ENCODE results near the gene TXNDC17.

Gene TXNDC17

GRCh38 chr17:6667516-6667915 is 26.7 kb downstream of the TXNDC17 start:
- H3K9me3 Mint-ChIP-seq: no peaks in the 10 kb centered on the region
- H3K4me1 Mint-ChIP-seq: peaks cover 26% of the 10 kb centered on the region
- no peak overlapping the region for H3K27ac Mint-ChIP-seq
- ATAC-seq (peak; percentile 63), DNase-seq (no peak)
- H3K4me3 Mint-ChIP-seq: no peak overlapping the region
- H3K27me3 Mint-ChIP-seq: no peaks in the 10 kb centered on the region

GRCh38 chr17:6668219-6668618 is 27.4 kb downstream of the TXNDC17 start:
- DNase-seq: no peak
- no peak for ATAC-seq
- Mint-ChIP-seq H3K9me3 (no peaks in the 10 kb centered on the region), H3K27me3 (no peaks in the 10 kb centered on the region), H3K27ac (no peak overlapping the region), H3K4me3 (no peak overlapping the region), H3K4me1 (peaks cover 26% of the 10 kb centered on the region)

GRCh38 chr17:6668727-6669425 is 28.0 kb downstream of the TXNDC17 start:
- H3K4me1 Mint-ChIP-seq: peaks cover 26% of the 10 kb centered on the region
- no peak overlapping the region for H3K4me3 Mint-ChIP-seq
- ATAC-seq (no peak), DNase-seq (no peak)
- no peak overlapping the region for H3K27ac Mint-ChIP-seq
- no peaks in the 10 kb centered on the region for H3K9me3 Mint-ChIP-seq
- no peaks in the 10 kb centered on the region for H3K27me3 Mint-ChIP-seq

- no peak overlapping the region for H3K4me3 Mint-ChIP-seq
- no peaks in the 10 kb centered on the region for H3K9me3 Mint-ChIP-seq
- H3K27ac Mint-ChIP-seq: no peak overlapping the region
- peaks cover 26% of the 10 kb centered on the region for H3K4me1 Mint-ChIP-seq
- H3K27me3 Mint-ChIP-seq: no peaks in the 10 kb centered on the region
- DNase-seq (no peak), ATAC-seq (no peak)
Measured at GRCh38 chr17:6669479-6670212, 28.8 kb downstream of the TXNDC17 start.

- H3K9me3 Mint-ChIP-seq: no peaks in the 10 kb centered on the region
- H3K27me3 Mint-ChIP-seq: no peaks in the 10 kb centered on the region
- DNase-seq (no peak), ATAC-seq (no peak)
- no peak overlapping the region for H3K27ac Mint-ChIP-seq
- peaks cover 26% of the 10 kb centered on the region for H3K4me1 Mint-ChIP-seq
- H3K4me3 Mint-ChIP-seq: no peak overlapping the region
Measured at GRCh38 chr17:6670571-6670970, 29.7 kb downstream of the TXNDC17 start.

- Mint-ChIP-seq H3K4me1 (peaks cover 25% of the 10 kb centered on the region), H3K9me3 (no peaks in the 10 kb centered on the region), H3K27ac (no peak overlapping the region), H3K4me3 (no peak overlapping the region), H3K27me3 (no peaks in the 10 kb centered on the region)
- ATAC-seq (no peak), DNase-seq (no peak)
Measured at GRCh38 chr17:6670999-6671398, 30.1 kb downstream of the TXNDC17 start.

GRCh38 chr17:6671431-6671830 is 30.6 kb downstream of the TXNDC17 start:
- Mint-ChIP-seq H3K4me3 (no peak overlapping the region), H3K9me3 (no peaks in the 10 kb centered on the region), H3K27me3 (peaks cover under 1% of the 10 kb centered on the region), H3K4me1 (peaks cover 21% of the 10 kb centered on the region), H3K27ac (no peak overlapping the region)
- no peak for DNase-seq
- no peak for ATAC-seq

GRCh38 chr17:6674586-6674985 is 33.7 kb downstream of the TXNDC17 start:
- ATAC-seq (no peak), DNase-seq (no peak)
- H3K27ac Mint-ChIP-seq: no peak overlapping the region
- H3K4me3 Mint-ChIP-seq: no peak overlapping the region
- peaks cover 29% of the 10 kb centered on the region for H3K27me3 Mint-ChIP-seq
- H3K9me3 Mint-ChIP-seq: no peaks in the 10 kb centered on the region
- H3K4me1 Mint-ChIP-seq: peaks cover 19% of the 10 kb centered on the region

GRCh38 chr17:6675201-6675825 is 34.5 kb downstream of the TXNDC17 start:
- Mint-ChIP-seq H3K4me3 (no peak overlapping the region), H3K27ac (no peak overlapping the region), H3K9me3 (no peaks in the 10 kb centered on the region), H3K4me1 (peaks cover 19% of the 10 kb centered on the region), H3K27me3 (peaks cover 35% of the 10 kb centered on the region)
- DNase-seq (no peak), ATAC-seq (no peak)

GRCh38 chr17:6676802-6677157 is 35.9 kb downstream of the TXNDC17 start:
- no peak overlapping the region for H3K4me3 Mint-ChIP-seq
- H3K9me3 Mint-ChIP-seq: no peaks in the 10 kb centered on the region
- DNase-seq (no peak), ATAC-seq (no peak)
- H3K27me3 Mint-ChIP-seq: peaks cover 50% of the 10 kb centered on the region
- H3K4me1 Mint-ChIP-seq: peaks cover 19% of the 10 kb centered on the region
- H3K27ac Mint-ChIP-seq: no peak overlapping the region

GRCh38 chr17:6677158-6677831 is 36.4 kb downstream of the TXNDC17 start:
- H3K27me3 Mint-ChIP-seq: peaks cover 55% of the 10 kb centered on the region
- ATAC-seq: peak; percentile 78

GRCh38 chr17:6677946-6678345 is 37.1 kb downstream of the TXNDC17 start:
- H3K4me1 Mint-ChIP-seq: peaks cover 19% of the 10 kb centered on the region
- H3K27me3 Mint-ChIP-seq: peaks cover 61% of the 10 kb centered on the region
- H3K4me3 Mint-ChIP-seq: no peak overlapping the region
- no peaks in the 10 kb centered on the region for H3K9me3 Mint-ChIP-seq
- H3K27ac Mint-ChIP-seq: no peak overlapping the region
- ATAC-seq: no peak
- no peak for DNase-seq

More at GRCh38 chr17:6677158-6677831, 36.4 kb downstream of the TXNDC17 start:
- peak overlapping the region in 1 of 2 donors; percentile 94 for H3K27ac Mint-ChIP-seq
- DNase-seq: peak in 1 of 2 donors; percentile 26
- no peak overlapping the region for H3K4me3 Mint-ChIP-seq
- H3K4me1 Mint-ChIP-seq: peaks cover 19% of the 10 kb centered on the region
- no peaks in the 10 kb centered on the region for H3K9me3 Mint-ChIP-seq

- ATAC-seq: no peak
- peaks cover 19% of the 10 kb centered on the region for H3K4me1 Mint-ChIP-seq
- H3K9me3 Mint-ChIP-seq: no peaks in the 10 kb centered on the region
- no peak for DNase-seq
- no peak overlapping the region for H3K27ac Mint-ChIP-seq
- H3K27me3 Mint-ChIP-seq: peaks cover 71% of the 10 kb centered on the region
- no peak overlapping the region for H3K4me3 Mint-ChIP-seq
Measured at GRCh38 chr17:6679241-6679640, 38.4 kb downstream of the TXNDC17 start.

- no peak for DNase-seq
- Mint-ChIP-seq H3K4me3 (no peak overlapping the region), H3K27ac (no peak overlapping the region), H3K9me3 (no peaks in the 10 kb centered on the region), H3K4me1 (peaks cover 19% of the 10 kb centered on the region), H3K27me3 (peaks cover 90% of the 10 kb centered on the region)
- ATAC-seq: no peak
Measured at GRCh38 chr17:6681176-6681575, 40.3 kb downstream of the TXNDC17 start.

- Mint-ChIP-seq H3K4me1 (peaks cover 17% of the 10 kb centered on the region), H3K27me3 (peaks cover 90% of the 10 kb centered on the region), H3K9me3 (no peaks in the 10 kb centered on the region), H3K4me3 (no peak overlapping the region), H3K27ac (no peak overlapping the region)
- DNase-seq (no peak), ATAC-seq (no peak)
Measured at GRCh38 chr17:6681671-6682070, 40.8 kb downstream of the TXNDC17 start.

- Mint-ChIP-seq H3K9me3 (no peaks in the 10 kb centered on the region), H3K27ac (no peak overlapping the region), H3K4me1 (peaks cover 10% of the 10 kb centered on the region), H3K27me3 (peaks cover 90% of the 10 kb centered on the region), H3K4me3 (no peak overlapping the region)
- DNase-seq: no peak
- ATAC-seq: no peak
Measured at GRCh38 chr17:6682339-6682738, 41.5 kb downstream of the TXNDC17 start.

Measured in stimulated activated naive CD8-positive, alpha-beta T cell treated with anti-CD3 and anti-CD28 coated beads, Interleukin-15, amount 100 ng/mL, for 72 hours (primary cell).